HUES6 (cell line): Measurements from ENCODE around the gene STAT3.
"Not testable (repeated sequence)": the region's sequence is repeated elsewhere in the genome, so short reads cannot be mapped to it uniquely, and the experiment has no call there.

Experiments used
- H3K27ac ChIP-seq: 2 replicates; pipeline ENCODE4 v1.7.0; 2013; ENCODE audit warnings: low read depth, mild to moderate bottlenecking, low read length, inconsistent platforms
- H3K27me3 ChIP-seq: 2 replicates; pipeline ENCODE4 v1.6.1; 2013; ENCODE audit warnings: low read length; ENCODE audit not compliant: control insufficient read depth, insufficient read depth
- H3K36me3 ChIP-seq: 2 replicates; pipeline ENCODE4 v1.6.1; 2013; ENCODE audit warnings: low read length; ENCODE audit not compliant: control insufficient read depth, insufficient read depth
- H3K4me1 ChIP-seq: 2 replicates; pipeline ENCODE4 v1.6.1; 2013; ENCODE audit warnings: low read length; ENCODE audit not compliant: control insufficient read depth, insufficient read depth
- H3K4me3 ChIP-seq: 2 replicates; pipeline ENCODE4 v1.5.1; 2013; ENCODE audit warnings: low read depth, low read length
- H3K9ac ChIP-seq: one replicate; pipeline ENCODE4 v1.6.1; 2013; ENCODE audit warnings: mild to moderate bottlenecking, low read length
- H3K9me3 ChIP-seq: 2 replicates; pipeline ENCODE4 v1.6.1; 2013; ENCODE audit warnings: low read depth, low read length; ENCODE audit not compliant: control insufficient read depth, insufficient read depth

STAT3 gene

GRCh38 chr17:42378959-42379594 lies 9.2 kb downstream of the STAT3 start:
- Histone ChIP-seq H3K4me3 (no peak overlapping the region), H3K9me3 (no peaks in the 10 kb centered on the region), H3K27ac (no peak overlapping the region), H3K4me1 (peaks cover 24% of the 10 kb centered on the region), H3K9ac (no peak overlapping the region), H3K36me3 (0 out of 2 replicates have a peak, but pooled peaks cover 5% of the 10 kb centered on the region), H3K27me3 (no peaks in the 10 kb centered on the region)

- Histone ChIP-seq H3K4me3 (no peak overlapping the region), H3K36me3 (0 out of 2 replicates have a peak, but pooled peaks cover 8% of the 10 kb centered on the region), H3K4me1 (peaks cover 24% of the 10 kb centered on the region), H3K9ac (no peak overlapping the region), H3K27me3 (no peaks in the 10 kb centered on the region), H3K27ac (no peak overlapping the region), H3K9me3 (no peaks in the 10 kb centered on the region)
Measured at GRCh38 chr17:42378359-42378958, 9.8 kb downstream of the STAT3 start.

- H3K27ac ChIP-seq = no peak overlapping the region
Measured at GRCh38 chr17:42373896-42374295, 14.3 kb downstream of the STAT3 start.

GRCh38 chr17:42372142-42372541 lies 16.1 kb downstream of the STAT3 start:
- H3K4me3 ChIP-seq = no peak overlapping the region
- no peaks in the 10 kb centered on the region for H3K27me3 ChIP-seq
- H3K4me1 ChIP-seq = peaks cover 21% of the 10 kb centered on the region
- peaks cover 7% of the 10 kb centered on the region for H3K36me3 ChIP-seq
- H3K27ac ChIP-seq = no peak overlapping the region
- H3K9me3 ChIP-seq = peaks cover 9% of the 10 kb centered on the region
- H3K9ac ChIP-seq = no peak overlapping the region

More at GRCh38 chr17:42373896-42374295, 14.3 kb downstream of the STAT3 start:
- Histone ChIP-seq H3K4me3 (no peak overlapping the region), H3K4me1 (peaks cover 16% of the 10 kb centered on the region), H3K36me3 (peaks cover 7% of the 10 kb centered on the region), H3K9ac (no peak overlapping the region), H3K9me3 (peaks cover 9% of the 10 kb centered on the region), H3K27me3 (no peaks in the 10 kb centered on the region)

GRCh38 chr17:42368797-42369561 lies 19.3 kb downstream of the STAT3 start:
- H3K9ac ChIP-seq, H3K9me3 ChIP-seq, H3K4me3 ChIP-seq, H3K27me3 ChIP-seq, H3K36me3 ChIP-seq, H3K27ac ChIP-seq: not testable (repeated sequence)
- H3K4me1 ChIP-seq = peaks cover 22% of the 10 kb centered on the region

- H3K4me3 ChIP-seq, H3K9me3 ChIP-seq, H3K27ac ChIP-seq, H3K9ac ChIP-seq, H3K27me3 ChIP-seq, H3K36me3 ChIP-seq: not testable (repeated sequence)
- peaks cover 28% of the 10 kb centered on the region for H3K4me1 ChIP-seq
Measured at GRCh38 chr17:42368310-42368709, 19.9 kb downstream of the STAT3 start.

- peaks cover 46% of the 10 kb centered on the region for H3K4me1 ChIP-seq
- H3K9me3 ChIP-seq, H3K27ac ChIP-seq, H3K36me3 ChIP-seq, H3K27me3 ChIP-seq, H3K4me3 ChIP-seq, H3K9ac ChIP-seq: not testable (repeated sequence)
Measured at GRCh38 chr17:42366176-42367023, 21.8 kb downstream of the STAT3 start.

- H3K9ac ChIP-seq = no peak overlapping the region
- H3K27ac ChIP-seq = no peak overlapping the region
- no peaks in the 10 kb centered on the region for H3K27me3 ChIP-seq
- H3K36me3 ChIP-seq = no peaks in the 10 kb centered on the region
- H3K4me1 ChIP-seq = peaks cover 51% of the 10 kb centered on the region
- H3K9me3 ChIP-seq = no peaks in the 10 kb centered on the region
- H3K4me3 ChIP-seq = no peak overlapping the region
Measured at GRCh38 chr17:42365136-42365535, 23.1 kb downstream of the STAT3 start.

- Histone ChIP-seq H3K4me3 (no peak overlapping the region), H3K4me1 (peaks cover 56% of the 10 kb centered on the region), H3K36me3 (no peaks in the 10 kb centered on the region), H3K9ac (no peak overlapping the region), H3K27ac (no peak overlapping the region), H3K27me3 (no peaks in the 10 kb centered on the region), H3K9me3 (no peaks in the 10 kb centered on the region)
Measured at GRCh38 chr17:42363767-42364585, 24.3 kb downstream of the STAT3 start.

- Histone ChIP-seq H3K27me3 (no peaks in the 10 kb centered on the region), H3K4me3 (no peak overlapping the region), H3K4me1 (peaks cover 55% of the 10 kb centered on the region), H3K36me3 (no peaks in the 10 kb centered on the region), H3K27ac (no peak overlapping the region), H3K9ac (no peak overlapping the region), H3K9me3 (no peaks in the 10 kb centered on the region)
Measured at GRCh38 chr17:42363231-42363630, 25.0 kb downstream of the STAT3 start.
